ENCODE measurements around the gene FHIT.

FHIT gene

GRCh38 chr3:59865351-59865750 lies 1385.9 kb downstream of the FHIT start:
- Histone ChIP-seq H3K9me3 (ENCODE audit: control insufficient read depth in 1 of 2, low read length in 2 of 2) (no peaks in the 10 kb centered on the region), H3K27ac (ENCODE audit: low read depth, low read length) (no peak overlapping the region), H3K36me3 (ENCODE audit: control insufficient read depth in 1 of 2, insufficient read depth in 2 of 2, low read length in 2 of 2) (no peaks in the 10 kb centered on the region)

GRCh38 chr3:59862686-59863085 lies 1388.6 kb downstream of the FHIT start:
- Histone ChIP-seq H3K9me3 (ENCODE audit: control insufficient read depth in 1 of 2, low read length in 2 of 2) (no peaks in the 10 kb centered on the region), H3K4me1 (ENCODE audit: control insufficient read depth in 1 of 2, insufficient read depth in 2 of 2, low read length in 2 of 2) (no peaks in the 10 kb centered on the region)

More at GRCh38 chr3:59865351-59865750, 1385.9 kb downstream of the FHIT start:
- Histone ChIP-seq H3K9ac (ENCODE audit: low read depth in 1 of 2, low read length in 2 of 2) (no peak overlapping the region), H3K4me3 (ENCODE audit: low read depth in 1 of 2, low read length in 2 of 2) (no peak overlapping the region), H3K4me1 (ENCODE audit: control insufficient read depth in 1 of 2, insufficient read depth in 2 of 2, low read length in 2 of 2) (no peaks in the 10 kb centered on the region), H3K27me3 (ENCODE audit: control insufficient read depth in 1 of 2, insufficient read depth in 2 of 2, low read length in 2 of 2) (no peaks in the 10 kb centered on the region)

GRCh38 chr3:59857589-59858346 lies 1393.5 kb downstream of the FHIT start:
- no peaks in the 10 kb centered on the region for H3K9me3 ChIP-seq (ENCODE audit: control insufficient read depth in 1 of 2, low read length in 2 of 2)
- no peak overlapping the region for H3K27ac ChIP-seq (ENCODE audit: low read depth, low read length)
- no peaks in the 10 kb centered on the region for H3K27me3 ChIP-seq (ENCODE audit: control insufficient read depth in 1 of 2, insufficient read depth in 2 of 2, low read length in 2 of 2)
- H3K36me3 ChIP-seq (ENCODE audit: control insufficient read depth in 1 of 2, insufficient read depth in 2 of 2, low read length in 2 of 2), result no peaks in the 10 kb centered on the region
- H3K4me3 ChIP-seq (ENCODE audit: low read depth in 1 of 2, low read length in 2 of 2), result no peak overlapping the region
- H3K9ac ChIP-seq (ENCODE audit: low read depth in 1 of 2, low read length in 2 of 2), result no peak overlapping the region
- no peaks in the 10 kb centered on the region for H3K4me1 ChIP-seq (ENCODE audit: control insufficient read depth in 1 of 2, insufficient read depth in 2 of 2, low read length in 2 of 2)

More at GRCh38 chr3:59862686-59863085, 1388.6 kb downstream of the FHIT start:
- H3K9ac ChIP-seq (ENCODE audit: low read depth in 1 of 2, low read length in 2 of 2), result no peak overlapping the region
- no peaks in the 10 kb centered on the region for H3K36me3 ChIP-seq (ENCODE audit: control insufficient read depth in 1 of 2, insufficient read depth in 2 of 2, low read length in 2 of 2)
- H3K27me3 ChIP-seq (ENCODE audit: control insufficient read depth in 1 of 2, insufficient read depth in 2 of 2, low read length in 2 of 2), result no peaks in the 10 kb centered on the region
- H3K4me3 ChIP-seq (ENCODE audit: low read depth in 1 of 2, low read length in 2 of 2), result no peak overlapping the region
- H3K27ac ChIP-seq (ENCODE audit: low read depth, low read length), result no peak overlapping the region

GRCh38 chr3:59856934-59857460 lies 1394.3 kb downstream of the FHIT start:
- Histone ChIP-seq H3K4me1 (ENCODE audit: control insufficient read depth in 1 of 2, insufficient read depth in 2 of 2, low read length in 2 of 2) (no peaks in the 10 kb centered on the region), H3K9me3 (ENCODE audit: control insufficient read depth in 1 of 2, low read length in 2 of 2) (no peaks in the 10 kb centered on the region), H3K36me3 (ENCODE audit: control insufficient read depth in 1 of 2, insufficient read depth in 2 of 2, low read length in 2 of 2) (no peaks in the 10 kb centered on the region), H3K9ac (ENCODE audit: low read depth in 1 of 2, low read length in 2 of 2) (no peak overlapping the region), H3K4me3 (ENCODE audit: low read depth in 1 of 2, low read length in 2 of 2) (no peak overlapping the region), H3K27me3 (ENCODE audit: control insufficient read depth in 1 of 2, insufficient read depth in 2 of 2, low read length in 2 of 2) (no peaks in the 10 kb centered on the region), H3K27ac (ENCODE audit: low read depth, low read length) (no peak overlapping the region)

- Histone ChIP-seq H3K9ac (ENCODE audit: low read depth in 1 of 2, low read length in 2 of 2) (no peak overlapping the region), H3K4me1 (ENCODE audit: control insufficient read depth in 1 of 2, insufficient read depth in 2 of 2, low read length in 2 of 2) (no peaks in the 10 kb centered on the region), H3K9me3 (ENCODE audit: control insufficient read depth in 1 of 2, low read length in 2 of 2) (no peaks in the 10 kb centered on the region), H3K27me3 (ENCODE audit: control insufficient read depth in 1 of 2, insufficient read depth in 2 of 2, low read length in 2 of 2) (no peaks in the 10 kb centered on the region), H3K36me3 (ENCODE audit: control insufficient read depth in 1 of 2, insufficient read depth in 2 of 2, low read length in 2 of 2) (no peaks in the 10 kb centered on the region), H3K4me3 (ENCODE audit: low read depth in 1 of 2, low read length in 2 of 2) (no peak overlapping the region), H3K27ac (ENCODE audit: low read depth, low read length) (no peak overlapping the region)
These were observed 1397.1 kb downstream of the FHIT start for GRCh38 chr3:59854061-59854709.

GRCh38 chr3:59850417-59850816 lies 1400.8 kb downstream of the FHIT start:
- no peak overlapping the region for H3K27ac ChIP-seq (ENCODE audit: low read depth, low read length)
- H3K9ac ChIP-seq (ENCODE audit: low read depth in 1 of 2, low read length in 2 of 2), result no peak overlapping the region
- H3K36me3 ChIP-seq (ENCODE audit: control insufficient read depth in 1 of 2, insufficient read depth in 2 of 2, low read length in 2 of 2), result no peaks in the 10 kb centered on the region
- H3K4me1 ChIP-seq (ENCODE audit: control insufficient read depth in 1 of 2, insufficient read depth in 2 of 2, low read length in 2 of 2), result no peaks in the 10 kb centered on the region
- no peaks in the 10 kb centered on the region for H3K9me3 ChIP-seq (ENCODE audit: control insufficient read depth in 1 of 2, low read length in 2 of 2)
- H3K27me3 ChIP-seq (ENCODE audit: control insufficient read depth in 1 of 2, insufficient read depth in 2 of 2, low read length in 2 of 2), result no peaks in the 10 kb centered on the region
- H3K4me3 ChIP-seq (ENCODE audit: low read depth in 1 of 2, low read length in 2 of 2), result no peak overlapping the region

GRCh38 chr3:59845386-59845785 lies 1405.9 kb downstream of the FHIT start:
- no peaks in the 10 kb centered on the region for H3K27me3 ChIP-seq (ENCODE audit: control insufficient read depth in 1 of 2, insufficient read depth in 2 of 2, low read length in 2 of 2)
- H3K4me1 ChIP-seq (ENCODE audit: control insufficient read depth in 1 of 2, insufficient read depth in 2 of 2, low read length in 2 of 2), result no peaks in the 10 kb centered on the region
- H3K4me3 ChIP-seq (ENCODE audit: low read depth in 1 of 2, low read length in 2 of 2), result no peak overlapping the region
- no peaks in the 10 kb centered on the region for H3K36me3 ChIP-seq (ENCODE audit: control insufficient read depth in 1 of 2, insufficient read depth in 2 of 2, low read length in 2 of 2)
- no peak overlapping the region for H3K27ac ChIP-seq (ENCODE audit: low read depth, low read length)
- H3K9me3 ChIP-seq (ENCODE audit: control insufficient read depth in 1 of 2, low read length in 2 of 2), result no peaks in the 10 kb centered on the region
- H3K9ac ChIP-seq (ENCODE audit: low read depth in 1 of 2, low read length in 2 of 2), result no peak overlapping the region

- Histone ChIP-seq H3K4me1 (ENCODE audit: control insufficient read depth in 1 of 2, insufficient read depth in 2 of 2, low read length in 2 of 2) (no peaks in the 10 kb centered on the region), H3K27me3 (ENCODE audit: control insufficient read depth in 1 of 2, insufficient read depth in 2 of 2, low read length in 2 of 2) (no peaks in the 10 kb centered on the region), H3K27ac (ENCODE audit: low read depth, low read length) (no peak overlapping the region), H3K9me3 (ENCODE audit: control insufficient read depth in 1 of 2, low read length in 2 of 2) (no peaks in the 10 kb centered on the region), H3K9ac (ENCODE audit: low read depth in 1 of 2, low read length in 2 of 2) (no peak overlapping the region), H3K36me3 (ENCODE audit: control insufficient read depth in 1 of 2, insufficient read depth in 2 of 2, low read length in 2 of 2) (no peaks in the 10 kb centered on the region), H3K4me3 (ENCODE audit: low read depth in 1 of 2, low read length in 2 of 2) (no peak overlapping the region)
These were observed 1407.4 kb downstream of the FHIT start for GRCh38 chr3:59843821-59844220.

GRCh38 chr3:59839810-59840515 lies 1411.3 kb downstream of the FHIT start:
- no peaks in the 10 kb centered on the region for H3K27me3 ChIP-seq (ENCODE audit: control insufficient read depth in 1 of 2, insufficient read depth in 2 of 2, low read length in 2 of 2)
- H3K9ac ChIP-seq (ENCODE audit: low read depth in 1 of 2, low read length in 2 of 2), result no peak overlapping the region
- no peaks in the 10 kb centered on the region for H3K4me1 ChIP-seq (ENCODE audit: control insufficient read depth in 1 of 2, insufficient read depth in 2 of 2, low read length in 2 of 2)
- no peaks in the 10 kb centered on the region for H3K9me3 ChIP-seq (ENCODE audit: control insufficient read depth in 1 of 2, low read length in 2 of 2)
- H3K27ac ChIP-seq (ENCODE audit: low read depth, low read length), result no peak overlapping the region
- no peaks in the 10 kb centered on the region for H3K36me3 ChIP-seq (ENCODE audit: control insufficient read depth in 1 of 2, insufficient read depth in 2 of 2, low read length in 2 of 2)
- no peak overlapping the region for H3K4me3 ChIP-seq (ENCODE audit: low read depth in 1 of 2, low read length in 2 of 2)

- H3K27me3 ChIP-seq (ENCODE audit: control insufficient read depth in 1 of 2, insufficient read depth in 2 of 2, low read length in 2 of 2), result no peaks in the 10 kb centered on the region
- no peaks in the 10 kb centered on the region for H3K36me3 ChIP-seq (ENCODE audit: control insufficient read depth in 1 of 2, insufficient read depth in 2 of 2, low read length in 2 of 2)
- H3K4me3 ChIP-seq (ENCODE audit: low read depth in 1 of 2, low read length in 2 of 2), result no peak overlapping the region
- no peaks in the 10 kb centered on the region for H3K4me1 ChIP-seq (ENCODE audit: control insufficient read depth in 1 of 2, insufficient read depth in 2 of 2, low read length in 2 of 2)
- no peak overlapping the region for H3K27ac ChIP-seq (ENCODE audit: low read depth, low read length)
- H3K9ac ChIP-seq (ENCODE audit: low read depth in 1 of 2, low read length in 2 of 2), result no peak overlapping the region
- H3K9me3 ChIP-seq (ENCODE audit: control insufficient read depth in 1 of 2, low read length in 2 of 2), result no peaks in the 10 kb centered on the region
These were observed 1412.0 kb downstream of the FHIT start for GRCh38 chr3:59839283-59839682.

Measured in duodenal mucosa (tissue), 2 donors.